ENCODE data around the gene TBC1D19.
"Not testable (repeated sequence)": the region's sequence is repeated elsewhere in the genome, so short reads cannot be mapped to it uniquely, and the experiment has no call there.

TBC1D19 gene

DNA sequence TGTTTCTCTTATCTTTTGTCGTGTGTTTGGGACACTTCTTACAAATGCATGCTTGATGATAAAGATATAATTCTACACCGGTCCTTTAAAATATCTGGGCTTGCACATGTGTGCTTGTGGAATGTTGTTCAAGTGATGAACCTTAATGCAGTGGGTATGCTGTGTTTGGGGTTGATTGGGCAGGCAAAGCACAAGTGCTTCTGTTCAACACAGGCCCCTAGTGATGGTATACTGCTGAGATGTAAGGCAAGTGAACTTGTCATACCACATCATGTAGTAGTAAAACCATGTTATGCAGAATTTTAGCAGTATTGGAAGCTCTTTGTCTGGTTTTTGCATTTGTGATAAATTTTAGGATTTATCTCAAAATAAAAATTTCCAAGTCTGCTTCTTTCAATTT is 23.9 kb downstream of the TBC1D19 start:
- no peak for DNase-seq

DNA sequence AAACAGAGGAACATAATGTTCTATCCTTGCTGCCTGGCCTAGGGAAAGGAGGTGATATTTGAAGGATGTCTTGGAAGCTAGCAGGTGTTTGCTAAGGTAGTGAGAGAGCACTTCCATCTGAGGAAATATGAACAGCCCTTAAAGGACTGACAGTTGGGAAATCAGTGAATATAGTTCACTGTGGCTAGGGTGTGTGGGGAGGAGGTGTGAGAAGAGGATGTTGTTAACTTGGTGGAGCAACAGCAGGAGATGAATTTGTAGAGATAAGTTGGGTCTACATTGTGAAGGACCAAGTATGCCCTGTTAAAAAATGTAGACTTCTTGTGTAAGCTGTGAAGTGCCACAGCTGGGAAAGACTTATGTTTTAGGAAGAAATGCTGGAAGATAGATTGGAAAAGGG is 25.5 kb downstream of the TBC1D19 start:
- peak; percentile 8 for DNase-seq

DNA sequence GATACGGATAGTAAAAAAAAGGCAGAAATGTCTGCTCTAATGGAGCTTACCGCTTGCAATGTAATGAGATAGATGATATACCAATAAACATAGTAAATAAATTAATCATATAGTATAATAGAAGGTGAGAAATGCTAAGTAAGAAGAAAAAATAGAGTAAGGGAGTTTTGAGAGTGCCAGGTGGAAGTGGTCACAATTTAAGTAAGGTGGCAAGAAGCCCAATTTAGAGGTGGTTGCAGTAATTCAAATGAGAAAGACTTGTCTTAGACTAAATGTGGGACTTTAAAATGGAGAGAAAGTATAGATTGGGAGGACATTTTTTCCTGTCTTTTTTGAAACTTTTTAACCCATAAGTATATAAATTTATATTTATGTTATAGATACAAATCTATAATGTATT is 26.0 kb downstream of the TBC1D19 start:
- peak; percentile 2 for DNase-seq

DNA sequence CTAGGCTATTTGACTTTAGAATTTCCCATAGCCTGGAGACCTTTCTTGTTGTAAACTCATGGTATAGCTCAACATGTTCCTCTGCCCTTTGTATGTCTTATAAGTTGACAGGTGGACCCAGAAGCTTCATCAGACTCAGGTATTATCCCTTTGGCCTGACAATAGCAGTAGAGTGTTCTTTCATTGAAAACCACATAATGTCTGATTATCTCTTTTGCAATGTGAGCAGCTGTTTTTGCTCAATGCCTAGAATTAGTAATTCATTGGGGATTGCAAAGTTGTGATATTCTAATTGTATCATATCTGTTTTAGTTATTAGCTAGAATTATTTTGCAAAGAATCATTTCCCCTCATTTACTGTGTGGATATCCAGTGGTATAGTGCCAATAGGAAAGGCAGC is 27.5 kb downstream of the TBC1D19 start:
- no peak for DNase-seq

DNA sequence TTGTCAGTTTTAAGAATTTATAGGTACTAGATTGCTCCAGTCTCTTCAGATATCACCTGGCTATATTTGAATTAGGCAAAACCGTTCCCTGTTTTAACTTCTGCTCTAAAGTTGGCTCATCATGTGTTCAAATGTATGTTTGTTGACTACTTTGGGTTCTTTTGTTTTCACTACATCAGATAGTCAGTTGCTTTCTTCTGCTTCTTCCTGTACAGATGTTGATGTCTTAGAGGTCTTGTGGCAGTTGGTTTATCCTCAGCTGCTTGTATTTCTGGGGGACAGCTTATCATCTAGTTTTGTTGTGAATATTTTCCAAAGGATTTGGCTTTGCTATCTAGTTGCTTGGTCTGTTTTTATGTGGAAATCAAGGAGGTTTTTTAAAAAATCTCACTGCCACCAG is 28.0 kb downstream of the TBC1D19 start:
- no peak for DNase-seq

DNA sequence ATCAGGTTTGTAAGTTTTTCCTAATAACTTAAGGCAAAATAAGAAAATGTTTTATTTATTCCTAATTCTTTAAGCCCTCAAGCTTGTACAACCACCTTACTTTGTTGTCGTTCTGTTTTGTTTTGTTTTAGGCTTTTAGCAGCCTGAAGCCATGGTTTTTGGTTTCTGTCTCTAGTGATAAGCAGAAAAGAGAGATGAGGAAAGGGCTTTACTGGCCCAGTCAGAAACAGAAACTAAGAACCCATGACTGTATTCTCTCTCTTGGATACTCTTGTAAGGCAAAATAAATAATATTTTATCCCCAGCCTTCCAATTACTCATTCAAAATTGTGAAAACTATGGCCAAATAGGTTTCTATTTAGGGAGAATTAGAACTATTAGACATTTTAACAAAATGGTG is 29.4 kb downstream of the TBC1D19 start:
- no peak for DNase-seq

DNA sequence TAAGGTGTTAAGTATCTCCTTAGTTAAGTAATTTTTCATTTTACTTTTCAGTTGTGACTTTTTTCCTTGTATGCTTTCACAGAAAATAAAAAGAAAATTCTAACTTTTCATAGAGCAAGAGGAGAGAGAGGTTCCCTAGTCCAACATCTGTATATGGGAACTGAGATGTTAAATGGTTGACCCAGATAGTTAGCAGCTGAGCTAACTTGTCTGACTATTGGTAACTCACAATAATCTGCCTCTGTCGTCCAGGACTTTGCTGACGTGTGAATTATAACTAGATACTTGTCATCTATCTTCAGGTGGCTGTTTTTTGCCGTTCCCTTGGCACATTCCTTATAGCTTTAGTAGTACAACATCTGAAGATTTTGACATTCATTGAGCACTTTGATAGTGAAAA is 29.9 kb downstream of the TBC1D19 start:
- DNase-seq, result no peak

DNA sequence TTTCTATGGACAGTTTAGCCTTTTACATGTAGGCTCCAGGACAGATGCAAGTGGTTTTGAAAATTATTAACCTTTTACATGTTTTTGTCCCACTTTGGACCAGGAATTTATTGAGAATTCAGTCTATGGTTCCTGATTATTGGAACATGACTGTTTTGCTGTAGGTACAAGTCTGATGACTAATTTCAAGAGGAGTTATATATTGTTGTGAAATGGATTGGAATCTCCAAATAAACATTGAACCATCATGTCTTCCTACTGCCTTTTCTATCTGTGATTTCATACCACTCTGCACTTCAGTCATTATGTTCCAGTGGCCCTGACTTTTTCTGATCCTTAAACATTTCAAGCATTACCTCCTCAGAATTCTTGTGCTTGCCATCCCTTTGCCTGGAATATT is 35.9 kb downstream of the TBC1D19 start:
- no peak for DNase-seq

DNA sequence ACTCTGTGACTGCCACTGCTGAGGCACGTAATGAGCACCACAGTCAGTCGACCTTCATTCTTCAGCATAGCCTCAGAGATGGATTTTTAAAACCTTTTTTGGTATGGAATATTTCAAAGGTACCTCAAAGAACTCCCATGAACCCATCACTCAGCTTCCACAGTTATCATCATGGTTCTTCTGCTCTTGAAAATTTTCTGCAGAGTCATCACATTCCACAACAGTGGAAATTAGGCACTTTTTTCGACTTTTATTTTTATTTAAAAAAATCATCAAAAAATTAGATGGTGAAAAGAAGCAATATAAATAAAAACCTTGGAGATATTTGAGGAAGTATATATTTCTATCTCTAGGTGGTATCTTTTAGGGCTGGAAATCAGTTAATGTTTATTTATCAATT is 37.5 kb downstream of the TBC1D19 start:
- DNase-seq, result no peak

DNA sequence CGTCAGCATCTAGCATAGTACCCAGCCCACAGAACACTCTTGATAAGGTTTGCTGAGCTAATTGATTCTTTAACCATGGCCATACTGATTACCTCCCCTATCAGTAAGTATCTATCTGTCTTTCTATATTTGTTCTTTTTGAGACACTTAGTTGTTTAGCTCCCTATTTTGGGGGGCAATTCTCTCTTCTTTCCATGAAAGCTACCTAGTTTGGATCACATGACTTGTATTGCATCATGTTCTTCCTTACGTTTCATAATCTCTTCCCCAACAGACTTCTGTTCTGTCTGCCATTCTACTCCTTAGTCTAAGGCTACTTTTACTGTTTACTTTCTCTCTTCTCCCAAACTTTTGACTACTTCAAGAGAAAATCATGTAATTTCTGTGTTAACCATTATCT is 39.0 kb downstream of the TBC1D19 start:
- DNase-seq, result no peak

DNA sequence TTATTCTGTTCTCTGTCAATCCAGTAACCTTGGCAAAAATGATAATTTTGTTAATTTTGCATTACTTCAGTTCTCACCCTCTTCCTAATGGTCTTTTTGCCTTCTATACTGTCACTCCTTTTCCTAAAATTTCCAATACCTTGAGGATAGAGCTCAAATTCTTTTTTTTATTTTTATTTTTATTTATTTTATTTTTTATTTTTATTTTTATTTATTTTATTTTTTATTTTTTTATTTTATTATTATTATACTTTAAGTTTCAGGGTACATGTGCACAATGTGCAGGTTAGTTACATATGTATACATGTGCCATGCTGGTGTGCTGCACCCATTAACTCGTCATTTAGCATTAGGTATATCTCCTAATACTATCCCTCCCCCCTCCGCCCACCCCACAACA is 42.8 kb downstream of the TBC1D19 start:
- not testable (repeated sequence) for DNase-seq

DNA sequence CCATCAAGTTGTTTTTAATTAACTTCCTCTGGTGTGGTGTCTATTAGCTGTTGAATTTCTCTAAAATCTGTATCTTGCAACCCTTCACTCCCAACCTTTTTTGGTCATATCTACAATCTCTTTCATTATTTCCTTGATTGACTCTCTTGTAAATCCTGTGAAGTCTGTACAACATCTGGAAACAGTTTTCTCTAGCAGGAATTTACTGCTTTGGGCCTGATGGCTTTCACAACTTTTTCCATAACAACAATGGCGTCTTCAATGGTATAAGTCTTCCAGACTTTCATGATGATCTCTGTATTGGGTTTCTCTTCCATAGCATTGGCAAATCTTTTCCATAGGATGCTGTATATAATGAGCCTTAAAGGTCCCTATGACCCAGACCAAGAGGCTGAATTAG is 49.0 kb downstream of the TBC1D19 start:
- no peak for DNase-seq

DNA sequence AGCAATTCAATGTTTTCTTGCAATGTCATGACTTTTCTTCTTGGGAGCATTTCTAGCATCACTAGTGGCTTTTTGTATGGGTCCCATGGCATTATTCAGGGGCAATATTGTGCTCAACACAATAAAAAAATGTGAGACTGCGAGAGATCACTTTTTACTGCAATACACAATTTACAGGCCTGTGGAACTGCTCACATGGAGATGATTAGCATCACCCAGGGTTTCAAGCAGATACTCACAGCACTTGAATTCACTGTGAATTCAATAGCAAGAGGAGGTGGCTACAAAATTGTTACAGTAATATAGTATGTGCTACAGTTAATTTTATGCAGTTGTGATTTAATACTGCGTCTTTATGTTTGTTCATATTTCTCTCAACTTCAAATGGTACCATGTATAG is 50.4 kb downstream of the TBC1D19 start:
- DNase-seq, result no peak

DNA sequence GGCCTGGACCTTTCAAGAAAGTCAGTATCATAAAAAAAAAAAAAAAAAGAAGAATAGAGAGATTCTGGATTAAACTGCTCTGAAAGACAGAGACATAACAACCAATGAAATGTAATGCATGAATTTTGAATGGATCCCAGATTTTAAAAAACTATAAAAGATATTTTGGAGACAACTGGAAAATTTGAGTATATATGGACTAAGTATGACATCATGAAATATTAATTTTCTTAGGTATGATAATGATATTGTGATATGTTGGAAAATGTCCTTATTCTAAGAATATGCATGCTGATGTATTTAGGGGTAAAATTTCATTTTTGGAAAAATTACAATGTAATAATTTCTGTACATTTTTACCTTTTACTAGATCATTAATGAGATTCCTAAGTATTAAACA is 52.6 kb downstream of the TBC1D19 start:
- DNase-seq, result no peak

DNA sequence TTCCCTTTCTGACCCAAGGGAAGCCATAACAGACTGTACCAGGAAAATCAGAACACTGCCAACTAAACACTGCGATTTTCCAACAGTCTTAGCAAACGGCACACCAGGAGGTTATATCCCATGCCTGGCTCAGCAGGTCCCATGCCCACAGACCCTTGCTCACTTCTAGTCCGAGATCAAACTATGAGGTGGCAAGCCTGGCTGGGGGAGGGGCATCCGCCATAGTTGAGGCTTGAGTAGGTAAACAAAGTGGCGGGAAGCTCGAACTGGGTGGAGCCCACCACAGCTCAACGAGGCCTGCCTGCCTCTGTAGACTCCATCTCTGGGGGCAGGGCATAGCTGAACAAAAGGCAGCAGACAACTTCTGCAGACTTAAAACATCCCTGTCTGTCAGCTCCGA is 56.8 kb downstream of the TBC1D19 start:
- DNase-seq, result not testable (repeated sequence)

DNA sequence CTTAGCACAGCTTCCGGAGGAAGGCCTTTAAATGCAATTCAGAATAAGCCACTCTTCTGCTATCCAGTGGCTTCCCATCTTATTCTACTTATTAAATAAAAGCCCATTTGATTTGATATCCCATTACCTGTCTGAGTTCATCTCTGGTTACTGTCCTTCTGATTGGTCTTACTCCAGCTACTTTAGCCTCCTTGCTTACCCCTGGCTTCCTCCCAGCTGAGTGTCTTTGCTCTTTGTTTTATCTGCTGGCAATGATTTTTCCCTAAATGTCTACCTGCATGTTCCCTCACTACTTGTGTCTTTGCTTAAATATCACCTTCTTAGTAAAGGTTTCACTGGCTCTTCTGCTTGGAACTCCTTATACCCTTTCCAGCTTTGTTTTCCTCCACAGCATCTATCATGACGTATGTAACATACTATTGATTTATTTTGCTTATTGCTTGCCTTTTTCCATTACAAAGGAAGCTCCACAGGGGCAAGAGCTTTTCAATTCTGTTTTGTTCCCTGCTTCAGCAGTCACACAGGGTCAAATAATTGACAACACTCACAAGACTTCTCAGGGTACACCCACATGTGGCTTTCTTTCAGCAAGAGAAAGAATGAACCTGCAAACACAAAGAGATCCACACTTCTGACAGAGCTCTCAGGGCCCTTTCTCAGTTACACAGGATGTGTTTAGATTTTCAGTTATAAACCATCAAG is 63.8 kb downstream of the TBC1D19 start:
- no peak for DNase-seq

DNA sequence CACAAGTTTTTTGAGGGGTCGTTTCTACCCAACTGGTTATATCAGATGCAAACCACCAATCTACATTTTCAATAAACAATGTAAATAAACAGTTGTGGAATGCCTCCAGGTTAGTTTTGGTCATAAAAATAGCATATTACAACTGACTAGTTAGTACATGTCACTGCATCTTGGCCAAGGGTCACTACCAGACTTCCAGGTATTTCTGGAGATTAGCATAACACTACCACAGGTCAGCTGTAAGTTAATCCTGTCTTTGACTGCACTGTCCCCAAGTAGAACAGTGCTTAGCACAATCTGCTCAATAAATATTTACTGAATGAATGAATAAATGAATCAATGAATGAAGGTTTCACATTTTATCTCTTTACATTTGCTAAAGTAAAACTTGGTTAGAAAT is 64.4 kb downstream of the TBC1D19 start:
- no peak for DNase-seq

DNA sequence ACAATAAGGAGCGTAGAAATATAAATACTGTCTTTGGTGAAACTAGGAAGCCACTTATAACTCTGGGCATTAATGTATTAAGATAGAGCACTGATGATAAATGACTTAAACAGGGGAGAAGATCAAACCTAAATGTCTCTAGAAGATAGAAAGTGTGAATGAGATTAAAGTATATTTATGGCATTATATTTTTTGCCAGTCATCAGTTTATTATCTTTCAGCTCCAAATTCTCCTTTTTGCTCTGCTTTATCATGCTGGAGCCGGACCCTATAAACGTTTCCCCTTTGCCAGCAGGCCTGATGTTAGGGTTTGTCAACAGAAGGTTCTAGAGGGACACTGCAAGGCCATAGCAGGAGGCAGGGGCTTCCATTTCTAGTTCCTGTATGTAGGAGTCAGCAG is 76.4 kb downstream of the TBC1D19 start:
- no peak for DNase-seq

DNA sequence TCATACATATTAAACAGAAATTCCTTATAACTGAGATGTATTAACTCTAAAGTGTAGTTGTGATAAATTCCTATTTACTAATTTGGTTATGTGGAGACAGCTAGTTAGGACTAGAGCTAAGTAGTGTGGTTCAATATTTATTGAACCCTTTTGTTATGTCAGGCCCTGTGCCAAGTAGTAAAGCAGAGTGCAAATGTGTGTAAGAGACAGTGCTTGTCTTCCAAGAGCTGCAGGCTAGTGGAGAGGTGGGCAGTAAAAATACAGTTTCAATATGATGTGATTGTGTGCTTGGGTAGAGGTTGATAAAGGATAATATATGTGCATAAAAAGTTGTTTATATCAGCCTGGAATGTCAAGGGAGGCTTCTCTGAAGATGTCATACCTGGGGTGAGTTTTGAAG is 80.0 kb downstream of the TBC1D19 start:
- DNase-seq, result no peak

DNA sequence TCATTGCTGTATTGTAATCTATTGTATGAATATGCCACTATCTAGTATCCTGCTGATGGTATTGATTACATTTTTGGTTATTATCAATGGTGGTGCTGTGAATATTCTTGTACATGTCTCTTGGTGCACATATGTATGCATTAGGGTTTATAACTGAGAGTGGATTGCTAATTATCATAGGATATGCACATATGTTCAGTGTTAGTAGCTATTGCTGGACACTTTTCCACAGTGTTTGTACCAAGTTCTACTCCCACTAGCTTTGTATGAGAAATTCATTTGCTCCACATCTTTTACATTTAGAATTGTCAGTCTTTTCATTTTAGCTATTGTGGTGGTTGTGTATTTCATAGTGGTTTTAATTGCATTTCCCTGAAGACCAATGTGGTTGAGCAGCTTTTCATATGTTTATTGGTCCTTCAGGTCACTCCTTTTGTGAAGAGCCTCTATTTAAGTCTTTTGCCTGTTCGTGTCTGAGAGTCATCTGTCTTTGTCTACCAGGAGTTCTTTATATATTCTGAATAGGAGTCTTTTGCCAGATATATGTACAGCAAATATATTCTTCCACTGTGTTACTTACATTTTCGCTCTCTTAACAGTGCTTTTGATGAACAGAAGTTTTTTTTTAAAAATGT is 87.1 kb downstream of the TBC1D19 start:
- DNase-seq, result no peak

DNA sequence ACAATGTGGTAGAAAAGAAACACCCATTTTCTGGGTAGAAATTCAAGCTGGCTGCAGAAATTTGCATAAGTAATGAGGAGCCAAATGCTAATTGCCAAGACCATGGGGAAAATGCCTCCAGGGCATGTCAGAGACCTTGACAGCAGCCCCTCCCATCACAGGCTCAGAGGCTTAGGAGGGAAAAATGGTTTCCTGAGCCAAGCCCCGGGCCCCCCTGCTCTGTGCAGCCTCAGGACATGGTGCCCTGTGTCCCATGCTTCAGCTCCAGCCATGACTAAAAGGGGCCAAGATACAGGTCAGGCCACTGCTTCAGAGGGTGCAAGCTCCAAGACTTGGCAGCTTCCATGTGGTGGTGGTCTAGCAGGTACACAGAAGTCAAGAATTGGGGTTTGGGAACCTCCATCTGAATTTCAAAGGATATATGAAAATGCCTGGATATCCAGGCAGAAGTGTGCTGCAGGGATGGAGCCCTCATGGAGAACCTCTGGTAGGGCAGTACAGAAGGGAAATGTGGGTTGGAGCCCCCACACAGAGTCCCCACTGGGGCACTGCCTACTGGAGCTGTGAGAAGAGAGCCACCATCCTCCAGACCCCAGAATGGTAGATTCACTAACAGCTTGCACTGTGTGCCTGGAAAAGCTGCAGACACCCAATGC is 95.3 kb downstream of the TBC1D19 start:
- not testable (repeated sequence) for DNase-seq

DNA sequence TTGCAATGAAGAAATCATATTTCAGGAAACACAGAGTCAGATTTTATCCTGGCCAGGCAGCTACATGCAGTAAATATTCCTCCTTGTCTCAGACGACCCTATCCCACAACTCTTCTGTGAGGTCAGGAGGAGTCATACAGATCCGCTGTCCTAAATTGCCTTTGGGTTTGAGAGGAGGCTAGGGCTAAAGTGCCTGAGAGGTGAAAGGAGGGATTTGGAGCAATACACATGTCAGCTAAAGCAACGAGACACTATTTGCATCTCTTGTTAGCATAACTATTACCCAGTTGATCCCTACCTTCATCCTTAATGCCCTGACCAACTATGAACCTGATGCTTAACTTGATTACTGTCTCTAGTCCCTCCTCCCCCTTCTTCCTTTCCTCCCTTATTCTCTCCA is 98.6 kb downstream of the TBC1D19 start:
- DNase-seq, result no peak

DNA sequence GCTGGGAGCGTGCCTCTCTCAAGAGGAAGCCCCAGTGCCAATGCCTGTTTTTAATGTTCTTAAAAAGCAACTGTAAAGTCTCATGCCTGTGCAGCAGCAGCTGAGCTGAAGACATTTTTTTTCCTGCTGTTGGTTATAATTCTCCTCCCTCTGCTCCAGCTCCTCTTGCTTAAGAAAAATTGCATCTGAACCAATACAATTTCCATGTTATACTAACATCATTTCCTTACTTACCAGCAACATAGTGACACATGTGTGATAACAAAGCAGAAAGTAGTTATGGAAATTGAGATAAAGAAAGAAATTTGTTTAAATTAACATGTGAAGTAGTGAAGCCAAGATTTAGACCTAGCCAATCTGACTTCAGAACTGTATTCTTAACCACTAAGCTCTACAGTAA is 101.4 kb downstream of the TBC1D19 start:
- no peak for DNase-seq

DNA sequence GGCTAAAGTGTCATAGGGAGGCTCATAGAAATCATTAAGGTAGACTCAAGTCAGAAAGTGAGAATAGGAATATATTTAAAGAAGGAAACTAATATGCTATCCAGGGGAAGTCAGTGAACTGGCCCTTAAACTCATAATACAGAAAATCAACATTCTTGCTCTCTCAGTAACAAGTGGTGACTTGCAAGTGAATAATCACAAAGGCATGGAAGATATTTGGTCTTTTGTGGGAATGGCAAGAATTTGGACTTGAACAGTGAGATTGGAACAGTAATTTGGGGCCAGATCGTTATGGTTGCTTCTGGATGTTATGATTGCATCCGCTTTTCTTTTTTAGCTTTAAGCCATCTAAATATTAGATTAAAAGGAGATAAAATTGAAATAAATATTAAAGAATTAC is 103.8 kb downstream of the TBC1D19 start:
- DNase-seq, result no peak

DNA sequence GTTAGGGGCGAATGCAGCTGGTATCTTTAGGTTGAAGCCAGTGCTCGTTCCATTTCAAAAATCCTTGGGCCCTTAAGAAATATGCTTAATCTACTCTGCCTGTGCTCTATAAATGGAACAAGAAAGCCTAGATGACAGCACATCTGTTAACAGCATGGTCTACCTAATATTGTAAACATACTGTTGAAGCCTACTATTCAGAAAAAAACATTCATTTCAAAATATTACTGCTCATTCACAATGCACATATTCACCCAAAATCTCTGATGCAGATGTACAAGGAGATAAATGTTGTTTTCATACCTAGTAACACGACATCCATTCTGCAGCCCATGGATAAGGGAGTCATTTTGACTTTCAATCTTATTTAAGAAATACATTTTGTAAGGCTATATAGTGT is 106.6 kb downstream of the TBC1D19 start:
- no peak for DNase-seq
